GM18873 (cell line): ENCODE measurements around the gene PRAME.
"Not testable (repeated sequence)": the region's sequence is repeated elsewhere in the genome, so short reads cannot be mapped to it uniquely, and the experiment has no call there.

ENCODE experiments used
- ATAC-seq: cut with Tn5 transposase; IDR thresholded peaks from one replicate; pipeline ENCODE4 v1.9.1; 2021; ENCODE audit warnings: mild to moderate bottlenecking, moderate library complexity, moderate number of reproducible peaks; ENCODE audit not compliant: unreplicated experiment, low FRiP score

Gene PRAME

DNA sequence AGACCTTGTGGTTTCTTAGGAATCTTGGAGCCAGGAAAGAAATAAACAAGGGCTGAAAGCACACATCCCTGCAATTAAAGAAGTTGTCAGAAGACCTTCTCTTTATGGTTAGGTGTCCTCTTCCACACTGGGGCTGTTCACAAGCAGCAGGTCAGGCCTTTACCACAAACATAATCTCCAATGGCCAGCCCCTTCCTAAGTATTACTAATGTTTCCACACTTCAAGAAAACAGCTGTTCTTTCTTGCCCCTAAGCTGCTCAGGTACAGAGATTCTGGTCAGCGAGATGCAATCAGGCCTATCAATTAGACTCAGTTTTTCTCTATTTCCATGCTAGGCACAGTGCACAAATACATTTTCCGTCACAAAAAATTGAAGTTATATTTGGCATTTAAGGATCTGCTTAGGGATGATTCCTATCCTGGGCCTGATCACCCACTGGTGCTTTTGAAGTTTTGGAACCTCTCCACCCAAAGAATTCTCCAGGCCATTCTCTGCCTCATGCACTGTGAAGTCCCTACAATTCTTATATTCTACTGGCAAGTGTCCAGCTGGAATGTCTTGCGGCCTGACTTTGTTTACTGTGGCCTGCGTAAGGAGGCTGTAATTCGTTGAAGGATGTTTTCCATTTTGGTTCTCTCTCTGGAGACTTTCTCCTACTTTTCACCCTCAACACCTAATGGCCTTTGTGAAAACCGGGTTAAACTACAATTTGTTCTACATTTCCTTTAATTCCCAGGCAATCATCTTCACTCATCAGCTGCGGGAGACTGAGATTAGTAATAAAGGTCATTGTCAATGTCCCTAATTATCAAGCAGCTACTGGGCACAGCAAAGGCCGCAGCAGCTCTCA, 5.1 kb downstream of the PRAME start:
- ATAC-seq: no peak

GRCh38 chr22:22553141-22553540, 5.9 kb downstream of the PRAME start:
- no peak for ATAC-seq

- ATAC-seq: no peak
Observed at GRCh38 chr22:22552630-22553029, 6.4 kb downstream of the PRAME start.

- ATAC-seq: no peak
Observed at GRCh38 chr22:22550789-22551434, 8.2 kb downstream of the PRAME start.

- ATAC-seq: no peak
Observed at GRCh38 chr22:22548910-22549309, 10.2 kb downstream of the PRAME start.

DNA sequence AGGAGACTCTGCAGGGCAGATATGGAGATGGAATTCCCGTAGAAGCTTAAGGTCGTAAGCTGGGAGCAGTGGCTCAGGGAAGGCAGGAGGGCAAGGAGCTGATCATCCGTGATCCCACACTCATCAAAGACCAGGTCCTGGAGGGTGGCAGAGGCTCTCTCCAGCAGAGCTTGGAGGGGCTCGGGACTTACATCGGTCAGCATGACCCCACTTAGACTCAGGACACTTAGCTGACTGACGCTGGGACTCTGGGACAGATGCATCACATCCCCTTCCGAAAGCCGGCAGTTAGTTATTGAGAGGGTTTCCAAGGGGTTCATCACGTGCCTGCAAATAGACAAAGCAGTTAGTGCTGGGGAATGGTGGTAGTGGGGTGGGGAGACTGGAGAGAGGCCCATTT, 10.7 kb downstream of the PRAME start:
- no peak for ATAC-seq

- no peak for ATAC-seq
Observed at GRCh38 chr22:22547692-22548300, 11.3 kb downstream of the PRAME start.

DNA sequence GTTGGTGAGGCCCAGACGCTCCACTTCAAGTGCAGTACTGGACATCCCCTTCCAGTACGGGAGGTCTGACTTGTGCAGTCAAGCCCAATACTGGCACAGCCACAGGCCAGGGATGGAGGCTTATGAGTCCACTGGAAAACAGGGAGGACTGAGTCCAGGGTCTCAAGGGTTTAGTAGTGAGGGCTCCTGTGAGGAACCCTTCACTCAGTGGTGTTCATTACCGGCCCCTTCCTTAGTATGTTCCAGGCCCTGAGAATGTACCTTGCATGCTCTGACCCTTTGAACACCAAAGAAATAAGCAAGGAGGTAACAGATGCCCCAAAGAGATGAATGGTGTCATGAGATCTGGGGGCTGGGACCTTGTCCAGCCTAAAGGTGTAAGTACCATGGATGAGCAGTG, 11.8 kb downstream of the PRAME start:
- no peak for ATAC-seq

- no peak for ATAC-seq
Observed at GRCh38 chr22:22546490-22546889, 12.6 kb downstream of the PRAME start.

- ATAC-seq: no peak
Observed at GRCh38 chr22:22545084-22545483, 14.0 kb downstream of the PRAME start.

GRCh38 chr22:22538226-22538989, 20.7 kb downstream of the PRAME start:
- ATAC-seq: no peak

DNA sequence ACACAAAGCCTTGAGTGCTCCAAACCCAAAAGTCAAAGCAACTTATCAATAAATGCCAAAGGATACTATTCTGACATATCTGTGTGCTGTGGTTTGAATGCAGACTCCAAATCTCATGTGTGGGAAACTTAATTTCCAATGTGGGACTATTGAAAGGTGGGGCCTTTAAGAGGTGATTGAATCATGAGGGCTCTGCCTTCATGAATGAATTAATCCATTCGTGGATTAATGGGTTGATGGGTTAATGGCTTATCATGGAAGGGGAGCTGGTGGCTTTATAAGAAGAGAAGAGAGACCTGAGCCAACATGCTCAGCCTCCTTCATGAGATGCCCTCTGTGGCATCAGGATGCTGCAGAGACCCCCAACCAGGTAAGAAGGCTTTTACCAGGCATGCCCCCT, 22.1 kb downstream of the PRAME start:
- ATAC-seq: no peak

- no peak for ATAC-seq
Observed at GRCh38 chr22:22536515-22536914, 22.6 kb downstream of the PRAME start.

- ATAC-seq: no peak
Observed at GRCh38 chr22:22535662-22536061, 23.4 kb downstream of the PRAME start.

DNA sequence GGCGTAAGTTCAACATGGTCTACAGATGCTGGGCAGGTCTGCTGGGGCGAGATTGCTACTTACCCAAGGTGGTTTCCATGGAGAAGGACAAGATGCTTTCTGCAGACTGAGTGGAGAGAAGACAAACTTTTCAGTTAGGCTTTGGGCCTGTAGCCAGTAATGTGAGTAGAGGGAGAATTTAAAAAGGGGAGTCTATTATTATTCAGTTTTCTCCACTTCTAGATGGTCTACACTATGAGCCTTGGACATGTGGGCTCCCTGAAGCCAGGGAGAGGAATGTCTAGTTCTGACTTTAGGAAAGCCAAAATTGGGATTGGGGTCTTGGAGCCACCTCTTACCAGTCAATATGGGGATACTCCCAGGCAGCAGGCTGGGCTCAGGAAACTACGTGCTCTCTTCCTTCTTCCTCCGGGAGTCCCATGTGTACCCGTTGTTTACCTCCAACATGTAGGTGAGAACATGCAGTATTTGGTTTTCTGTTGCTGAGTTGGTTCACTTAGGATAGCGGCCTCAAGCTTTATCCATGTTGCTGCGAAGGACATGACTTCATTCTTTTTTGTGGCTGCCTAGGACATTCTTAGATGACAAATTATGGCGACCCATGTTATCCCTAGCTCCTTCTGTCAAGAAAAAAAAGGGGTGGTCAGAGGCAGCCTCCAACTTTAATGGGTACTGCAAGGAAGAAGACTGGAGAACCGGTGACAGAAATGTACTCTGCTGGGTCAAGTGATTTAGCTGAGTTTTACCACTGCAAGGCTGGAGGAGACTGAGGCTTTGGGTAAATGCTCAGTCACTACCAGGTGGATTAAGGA, 24.3 kb downstream of the PRAME start:
- no peak for ATAC-seq

- no peak for ATAC-seq
Observed at GRCh38 chr22:22533863-22534262, 25.2 kb downstream of the PRAME start.

GRCh38 chr22:22533417-22533816, 25.6 kb downstream of the PRAME start:
- ATAC-seq: no peak

- not testable (repeated sequence) for ATAC-seq
Observed at GRCh38 chr22:22532547-22533071, 26.5 kb downstream of the PRAME start.

- no peak for ATAC-seq
Observed at GRCh38 chr22:22531770-22532546, 27.1 kb downstream of the PRAME start.
